ENCODE data around the gene SIL1. TPM values are rescaled to one million over a fixed set of nuclear protein-coding genes. Genes with fewer than 3 reads are reported as not detected.

SIL1 gene
- total RNA-seq, 1 experiment from 2014 or later = 10.7 TPM

GRCh38 chr5:138972836-138973235 is 225.3 kb downstream of the SIL1 start (continued):
- TF ChIP-seq ZMAT4 (CRISPR knock-in tag; IDR thresholded peaks at IDR 0.05) (no peak), TP53 (CRISPR knock-in tag; IDR thresholded peaks at IDR 0.05) (no peak), MAX (CRISPR knock-in tag; IDR thresholded peaks at IDR 0.05) (no peak), FOXJ3 (CRISPR knock-in tag; IDR thresholded peaks at IDR 0.05; ENCODE audit: borderline replicate concordance) (no peak), USF2 (CRISPR knock-in tag; IDR thresholded peaks at IDR 0.05) (no peak), CREB1 (CRISPR knock-in tag; IDR thresholded peaks at IDR 0.05) (no peak)

GRCh38 chr5:138972230-138972629 is 225.9 kb downstream of the SIL1 start:
- ChIA-PET POLR2A (no interaction called here), CTCF (interaction anchor here (0.8 to 2.6 kb wide), 9 partner anchors 9 to 331 kb away, joined by 3 to 13 read pairs (median 5); partner anchors contain the start of gene LRRTM2)
- TF ChIP-seq ESRRA (CRISPR knock-in tag; IDR thresholded peaks at IDR 0.05; ENCODE audit: borderline replicate concordance) (no peak), ZNF425 (CRISPR knock-in tag; conservative IDR thresholded peaks at IDR 0.05) (no peak), ATF3 (CRISPR knock-in tag; conservative IDR thresholded peaks at IDR 0.05) (no peak), TP53 (CRISPR knock-in tag; IDR thresholded peaks at IDR 0.05) (no peak), ZNF532 (CRISPR knock-in tag; IDR thresholded peaks at IDR 0.05; ENCODE audit: borderline replicate concordance) (no peak), E2F1 (CRISPR knock-in tag; IDR thresholded peaks at IDR 0.05) (no peak), CREB1 (CRISPR knock-in tag; IDR thresholded peaks at IDR 0.05) (no peak), ARID4B (CRISPR knock-in tag; IDR thresholded peaks at IDR 0.05; ENCODE audit: borderline replicate concordance) (no peak), ZBTB43 (CRISPR knock-in tag; IDR thresholded peaks at IDR 0.05) (no peak), ZMAT4 (CRISPR knock-in tag; IDR thresholded peaks at IDR 0.05) (no peak), NFATC4 (CRISPR knock-in tag; IDR thresholded peaks at IDR 0.05) (no peak), EMX1 (CRISPR knock-in tag; IDR thresholded peaks at IDR 0.05) (no peak), ZNF232 (CRISPR knock-in tag; IDR thresholded peaks at IDR 0.05) (no peak)
- Mint-ChIP-seq H3K4me1 (peaks cover 15% of the 10 kb centered on the region), H3K36me3 (no peaks in the 10 kb centered on the region), H3K27me3 (ENCODE audit: low read depth) (no peaks in the 10 kb centered on the region; the same call in 1 of the 2 replicates), H3K27ac (no peak overlapping the region), H3K9me3 (no peaks in the 10 kb centered on the region), H3K4me3 (no peak overlapping the region)
- no peak for DNase-seq (ENCODE audit: low spot score)
- no peak for ATAC-seq

Measured in WTC11 (cell line).